GM12891 (cell line): ENCODE measurements around the gene NRP1.
A peak's percentile ranks its signal among the peaks of the same experiment; 100 is the strongest.

Source experiments
- DNase-seq: peaks from one replicate; pipeline ENCODE4 v3.0.0; 2011; ENCODE audit warnings: low spot score; ENCODE audit not compliant: insufficient read length
- FAIRE-seq: peaks from 2 replicates; lab custom pipeline; 2011; peaks lifted over from hg19 to GRCh38; lab: Jason Lieb, UNC
- PAX5 ChIP-seq: IDR thresholded peaks from 2 replicates; pipeline ENCODE4 v1.6.1; 2011; ENCODE audit warnings: low read length, moderate library complexity, mild to moderate bottlenecking; ENCODE audit not compliant: insufficient read depth, severe bottlenecking
- POLR2A ChIP-seq: IDR thresholded peaks from 2 replicates; pipeline ENCODE4 v1.6.1; 2011; ENCODE audit warnings: low read depth, low read length, control low read depth
- POLR2AphosphoS5 ChIP-seq: IDR thresholded peaks from 2 replicates; pipeline ENCODE4 v1.6.1; 2011; ENCODE audit warnings: low read depth, low read length, control low read depth
- POU2F2 ChIP-seq: IDR thresholded peaks from 2 replicates; pipeline ENCODE4 v1.6.1; 2011; ENCODE audit warnings: low read depth, mild to moderate bottlenecking, control low read depth, low read length, moderate library complexity
- SPI1 ChIP-seq: IDR thresholded peaks from 2 replicates; pipeline ENCODE4 v1.6.1; 2011; ENCODE audit warnings: low read depth, low read length, control low read depth
- TAF1 ChIP-seq: IDR thresholded peaks from 2 replicates; pipeline ENCODE4 v1.6.1; 2011; ENCODE audit warnings: low read depth, low read length, control low read depth

The NRP1 gene

GRCh38 chr10:33335801-33336581, 1.5 kb upstream of the NRP1 start:
- TF ChIP-seq TAF1 (no peak), PAX5 (no peak), POLR2A (no peak), POU2F2 (no peak)
- FAIRE-seq (no peak), DNase-seq (no peak)

- no peak for FAIRE-seq
- no peak for TF ChIP-seq POU2F2
- no peak for TF ChIP-seq TAF1
- no peak for TF ChIP-seq POLR2AphosphoS5
- no peak for TF ChIP-seq PAX5
- TF ChIP-seq SPI1, result no peak
- no peak for TF ChIP-seq POLR2A
- DNase-seq, result peak; percentile 19
These were observed 1.0 kb upstream of the NRP1 start for GRCh38 chr10:33335551-33335800.

- DNase-seq (peak; percentile 25), FAIRE-seq (no peak)
These were observed 511 bp upstream of the NRP1 start for GRCh38 chr10:33334805-33335550.

GRCh38 chr10:33333260-33334101, 986 bp downstream of the NRP1 start:
- peak; percentile 40 for FAIRE-seq
- DNase-seq, result peak; percentile 20

More at GRCh38 chr10:33334805-33335550, 511 bp upstream of the NRP1 start:
- no peak for TF ChIP-seq POLR2A

GRCh38 chr10:33332183-33333065, 2.0 kb downstream of the NRP1 start:
- no peak for FAIRE-seq

More at GRCh38 chr10:33333260-33334101, 986 bp downstream of the NRP1 start:
- no peak for TF ChIP-seq SPI1
- TF ChIP-seq POLR2AphosphoS5, result no peak
- no peak for TF ChIP-seq PAX5
- TF ChIP-seq POU2F2, result no peak
- TF ChIP-seq TAF1, result no peak
- TF ChIP-seq POLR2A, result no peak

GRCh38 chr10:33331379-33331694, 3.1 kb downstream of the NRP1 start:
- no peak for FAIRE-seq
- TF ChIP-seq POU2F2 (no peak), TAF1 (no peak), POLR2AphosphoS5 (no peak), PAX5 (no peak), SPI1 (no peak), POLR2A (no peak)
- no peak for DNase-seq

More at GRCh38 chr10:33332183-33333065, 2.0 kb downstream of the NRP1 start:
- no peak for TF ChIP-seq SPI1
- DNase-seq, result no peak

- FAIRE-seq (peak; percentile 92), DNase-seq (peak; percentile 30)
- TF ChIP-seq SPI1, result peak; percentile 64
- TF ChIP-seq POLR2A, result no peak
These were observed 3.7 kb downstream of the NRP1 start for GRCh38 chr10:33330543-33331378.

GRCh38 chr10:33329178-33329577, 5.3 kb downstream of the NRP1 start:
- FAIRE-seq (no peak), DNase-seq (no peak)

GRCh38 chr10:33328253-33328652, 6.2 kb downstream of the NRP1 start:
- TF ChIP-seq SPI1 (no peak), POU2F2 (no peak), PAX5 (no peak), TAF1 (no peak), POLR2A (no peak), POLR2AphosphoS5 (no peak)
- DNase-seq (no peak), FAIRE-seq (no peak)

More at GRCh38 chr10:33329178-33329577, 5.3 kb downstream of the NRP1 start:
- TF ChIP-seq SPI1, result no peak
- no peak for TF ChIP-seq POLR2A
- no peak for TF ChIP-seq POLR2AphosphoS5
- TF ChIP-seq POU2F2, result no peak
